Testis (tissue), 2 donors: ENCODE results near the gene IL1RAPL1.

Experiments
- CTCF ChIP-seq, 3 experiments: fragments of 450-650 bp in 2 of 3; fragments of 200-600 bp in 1 of 3; sonication (generic) in 1 of 3; IDR thresholded peaks; one replicate each; pipeline ENCODE4 v1.5.1; 2016 to 2019; ENCODE audit warnings: antibody characterized with exemption in 3 of 3, mild to moderate bottlenecking in 2 of 3, moderate library complexity in 1 of 3
- POLR2A ChIP-seq: fragments of 450-650 bp; IDR thresholded peaks from one replicate; pipeline ENCODE4 v1.6.1; 2017; ENCODE audit warnings: antibody characterized with exemption, mild to moderate bottlenecking, moderate library complexity

- TF ChIP-seq POLR2A (no peak), CTCF (IDR thresholded peaks at IDR 0.05) (no peak)
Observed at GRCh38 chrX:29024871-29025270, 437.6 kb downstream of the IL1RAPL1 start.
